ENCODE measurements around the gene ALS2CL.

GRCh38 chr3:46715507-46716175, 22.2 kb upstream of the ALS2CL start:
- TF ChIP-seq USF2 (IDR thresholded peaks at IDR 0.05), result no peak
- no peak for TF ChIP-seq CTCF (IDR thresholded peaks at IDR 0.05)
- TF ChIP-seq CHD2 (IDR thresholded peaks at IDR 0.05; ENCODE audit: low read length, partially characterized antibody), result no peak
- no peak for TF ChIP-seq MAX (IDR thresholded peaks at IDR 0.05)
- no peak for TF ChIP-seq POLR2A (IDR thresholded peaks at IDR 0.05; ENCODE audit: low read length)
- no peak for TF ChIP-seq RFX5 (IDR thresholded peaks at IDR 0.05)
- TF ChIP-seq MYC (IDR thresholded peaks at IDR 0.05; ENCODE audit: borderline replicate concordance, low read length), result no peak
- TF ChIP-seq CEBPB (IDR thresholded peaks at IDR 0.05), result no peak
- TF ChIP-seq MAZ (IDR thresholded peaks at IDR 0.05; ENCODE audit: borderline replicate concordance, low read depth, low read length), result no peak
- TF ChIP-seq RCOR1 (IDR thresholded peaks at IDR 0.05; ENCODE audit: low read depth, low read length), result no peak
- no peak for TF ChIP-seq JUN (IDR thresholded peaks at IDR 0.05)
- TF ChIP-seq FOXS1 (CRISPR knock-in tag; IDR thresholded peaks at IDR 0.05), result no peak
- no peak for TF ChIP-seq TP53 (CRISPR knock-in tag; IDR thresholded peaks at IDR 0.05)
- TF ChIP-seq ZC3H11A (IDR thresholded peaks at IDR 0.05), result no peak
